Fibroblast of the aortic adventitia (primary cell): ENCODE measurements around the gene GLRX3. TPM values are rescaled to one million over a fixed set of nuclear protein-coding genes. Genes with fewer than 3 reads are reported as not detected.

Source experiments
- DNase-seq: peaks from one replicate; pipeline ENCODE4 v3.0.0-alpha.2; 2010; ENCODE audit warnings: low read depth
- H3K4me3 ChIP-seq: 2 replicates; pipeline ENCODE4 v1.5.1; 2011; ENCODE audit warnings: low read depth, mild to moderate bottlenecking, control low read depth, low read length, moderate library complexity
- CTCF ChIP-seq: IDR thresholded peaks from 2 replicates; pipeline ENCODE4 v1.5.1; 2011; ENCODE audit warnings: mild to moderate bottlenecking, low read length, control low read depth, inconsistent platforms; ENCODE audit not compliant: insufficient read depth
- total RNA-seq: library from RNA; depleted of rRNA; stranded (reverse); fragments of >200 nt; gene quantifications from 2 replicates; pipeline ENCODE4 v1.2.3, GENCODE V29; 2012; ENCODE audit warnings: low replicate concordance

GLRX3 gene
- total RNA-seq, 1 donor: 124 TPM

GRCh38 chr10:130175074-130175473 lies 38.9 kb downstream of the GLRX3 start:
- DNase-seq: no peak
- H3K4me3 ChIP-seq: no peak overlapping the region
- no peak for TF ChIP-seq CTCF

GRCh38 chr10:130177250-130177649 lies 41.1 kb downstream of the GLRX3 start:
- no peak for DNase-seq
- H3K4me3 ChIP-seq: no peak overlapping the region
- no peak for TF ChIP-seq CTCF

- TF ChIP-seq CTCF: peak; percentile 55
- DNase-seq: peak; percentile 81
- H3K4me3 ChIP-seq: no peak overlapping the region
These were observed 43.4 kb downstream of the GLRX3 start for GRCh38 chr10:130179640-130180039.

GRCh38 chr10:130180416-130180815 lies 44.2 kb downstream of the GLRX3 start:
- H3K4me3 ChIP-seq: no peak overlapping the region
- no peak for DNase-seq
- TF ChIP-seq CTCF: no peak

GRCh38 chr10:130181858-130182257 lies 45.7 kb downstream of the GLRX3 start:
- no peak for DNase-seq
- no peak for TF ChIP-seq CTCF
- H3K4me3 ChIP-seq: no peak overlapping the region

- DNase-seq: no peak
- no peak overlapping the region for H3K4me3 ChIP-seq
- no peak for TF ChIP-seq CTCF
These were observed 49.4 kb downstream of the GLRX3 start for GRCh38 chr10:130185591-130185990.
